Natural killer cell (primary cell): ENCODE results near the gene RUNX2. TPM values are rescaled to one million over a fixed set of nuclear protein-coding genes. Genes with fewer than 3 reads are reported as not detected.

Source experiments
- ATAC-seq, 3 donors: fragments of 150-1000 bp in 2 of 3; fragments of 200-7000 bp in 1 of 3; cut with Tn5 transposase; 1 replicate in 1 of 3; 2 replicates in 2 of 3; pipeline ENCODE4 v1.10.0; 2021; ENCODE audit warnings: mild to moderate bottlenecking in 2 of 3, moderate library complexity in 2 of 3
- DNase-seq, 2 donors: peaks; one replicate each; pipeline versions ENCODE4 v3.0.0 to v3.0.0-alpha.2; 2013 to 2021; ENCODE audit warnings: mixed read lengths in 1 of 2
- H3K27ac ChIP-seq: one replicate; pipeline ENCODE4 v1.5.1; 2013; ENCODE audit warnings: mild to moderate bottlenecking, low read length
- H3K27me3 ChIP-seq: one replicate; pipeline ENCODE4 v1.6.1; 2013; ENCODE audit warnings: low read length; ENCODE audit not compliant: control insufficient read depth, insufficient read depth
- H3K36me3 ChIP-seq: one replicate; pipeline ENCODE4 v1.6.1; 2013; ENCODE audit warnings: low read length; ENCODE audit not compliant: control insufficient read depth, insufficient read depth
- H3K4me1 ChIP-seq: one replicate; pipeline ENCODE4 v1.6.1; 2013; ENCODE audit warnings: low read length; ENCODE audit not compliant: control insufficient read depth, insufficient read depth
- H3K4me3 ChIP-seq: one replicate; pipeline ENCODE4 v1.5.1; 2013; ENCODE audit warnings: low read length
- H3K9me3 ChIP-seq: one replicate; pipeline ENCODE4 v1.6.1; 2013; ENCODE audit warnings: low read length; ENCODE audit not compliant: control insufficient read depth, insufficient read depth
- H3K27ac Mint-ChIP-seq, 2 donors: one replicate each; pipeline ENCODE4 v1.8.0; 2022; ENCODE audit warnings: mild to moderate bottlenecking in 2 of 2, mixed read lengths in 2 of 2, moderate library complexity in 1 of 2
- H3K27me3 Mint-ChIP-seq, 2 donors: one replicate each; pipeline ENCODE4 v1.8.0; 2022; ENCODE audit warnings: low read depth in 2 of 2, mixed read lengths in 2 of 2
- H3K36me3 Mint-ChIP-seq: one replicate; pipeline ENCODE4 v1.8.0; 2022; ENCODE audit warnings: mixed read lengths
- H3K4me1 Mint-ChIP-seq, 2 donors: one replicate each; pipeline ENCODE4 v1.8.0; 2022; ENCODE audit warnings: mixed read lengths in 2 of 2
- H3K4me3 Mint-ChIP-seq: one replicate; pipeline ENCODE4 v1.8.0; 2022; ENCODE audit warnings: mild to moderate bottlenecking, moderate library complexity, mixed read lengths
- H3K9me3 Mint-ChIP-seq, 2 donors: one replicate each; pipeline ENCODE4 v1.8.0; 2022; ENCODE audit warnings: mixed read lengths in 2 of 2
- CTCF ChIP-seq: fragments of 200-600 bp; IDR thresholded peaks from one replicate; pipeline ENCODE4 v1.8.0; 2022; ENCODE audit warnings: antibody characterized with exemption
- WGBS: methylation state at CpG from one replicate; pipeline ENCODE4 v1.1.7; 2013; ENCODE audit warnings: missing lambda C conversion rate; ENCODE audit not compliant: insufficient coverage; 5-methylcytosine and 5-hydroxymethylcytosine counted together
- intact Hi-C: fragments of 100-400 bp; cut with micrococcal nuclease; formaldehyde crosslinking; loops from one replicate; pipeline ENCODE4 v1.14.2; 2022
- total RNA-seq, 4 donors: library from RNA; stranded (reverse); fragments of 120-200 nt in 1 of 4; gene quantifications; one replicate each; pipeline versions ENCODE4 v1.2.3 to v1.2.4, GENCODE V29; 2013 to 2022

The RUNX2 gene
- total RNA-seq, 3 donors from 2014 or later (not counting 1 experiment from before 2014, with no cell fraction given) = 5.0 to 19.2 (median 7.0) TPM

- Mint-ChIP-seq H3K4me3 (no peak overlapping the region), H3K36me3 (no peaks in the 10 kb centered on the region), H3K27ac (no peak overlapping the region), H3K4me1 (peaks cover 0 to 8% of the 10 kb centered on the region in 2 donors), H3K9me3 (no peaks in the 10 kb centered on the region), H3K27me3 (no peaks in the 10 kb centered on the region)
- TF ChIP-seq CTCF = no peak
- Histone ChIP-seq H3K27ac (no peak overlapping the region), H3K9me3 (no peaks in the 10 kb centered on the region), H3K4me1 (peaks cover 4% of the 10 kb centered on the region), H3K4me3 (no peak overlapping the region), H3K27me3 (no peaks in the 10 kb centered on the region), H3K36me3 (no peaks in the 10 kb centered on the region)
- 100% methylated on average over 2 of the region's 2 CpGs for WGBS
- intact Hi-C loops = no loop called here
- DNase-seq (no peak), ATAC-seq (no peak)
Observed at GRCh38 chr6:45611491-45611890, 283.4 kb downstream of the RUNX2 start.

- Mint-ChIP-seq H3K9me3 (no peaks in the 10 kb centered on the region), H3K27ac (no peak overlapping the region), H3K4me1 (peaks cover 0 to 2% of the 10 kb centered on the region in 2 donors), H3K36me3 (no peaks in the 10 kb centered on the region), H3K27me3 (no peaks in the 10 kb centered on the region), H3K4me3 (no peak overlapping the region)
- intact Hi-C loops = no loop called here
- Histone ChIP-seq H3K36me3 (no peaks in the 10 kb centered on the region), H3K4me1 (peaks cover 2% of the 10 kb centered on the region), H3K9me3 (no peaks in the 10 kb centered on the region), H3K27ac (no peak overlapping the region), H3K27me3 (no peaks in the 10 kb centered on the region), H3K4me3 (no peak overlapping the region)
- DNase-seq = no peak
- no peak for ATAC-seq
- no peak for TF ChIP-seq CTCF
- 80% methylated on average over 9 of the region's 9 CpGs for WGBS
Observed at GRCh38 chr6:45613656-45614055, 285.5 kb downstream of the RUNX2 start.

DNA sequence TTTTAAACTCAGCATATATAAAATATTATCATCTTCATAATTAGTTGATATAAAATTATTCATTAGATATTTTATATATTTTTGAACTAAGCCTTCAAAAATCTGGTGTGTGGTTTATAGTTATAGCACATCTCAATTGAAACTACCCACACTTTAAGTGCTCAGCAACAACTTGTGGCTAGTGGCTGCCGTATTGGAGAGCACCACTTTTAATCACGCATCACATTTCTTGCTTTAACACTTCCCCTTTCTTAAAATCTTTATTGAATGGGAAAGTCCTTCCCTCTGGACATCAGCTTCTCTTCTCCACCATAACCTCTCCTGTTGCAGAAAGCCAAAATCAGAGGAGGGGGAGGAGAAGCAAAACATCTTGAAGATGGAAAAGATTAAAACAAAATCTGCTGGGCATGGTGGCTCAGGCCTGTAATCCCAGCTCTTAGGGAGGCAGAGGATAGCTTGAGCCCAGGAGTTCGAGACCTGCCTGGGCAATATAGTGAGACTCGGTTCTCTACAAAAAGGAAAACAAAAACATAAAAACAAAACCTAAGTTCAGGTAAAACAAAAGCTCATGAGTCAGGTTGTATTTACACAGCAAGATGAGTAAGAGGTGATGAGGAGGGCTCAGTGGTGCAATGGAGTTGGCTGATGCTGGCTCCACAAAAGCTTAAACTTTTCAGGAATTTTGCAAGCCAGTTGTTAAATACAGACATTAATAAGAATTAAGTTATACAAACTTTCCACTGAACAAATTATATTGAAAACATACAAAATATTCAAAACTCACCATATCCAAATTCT lies 286.6 kb downstream of the RUNX2 start:
- no peaks in the 10 kb centered on the region for H3K9me3 ChIP-seq
- Mint-ChIP-seq H3K9me3 (no peaks in the 10 kb centered on the region), H3K4me1 (peaks cover 1 to 4% of the 10 kb centered on the region in 2 donors), H3K36me3 (no peaks in the 10 kb centered on the region), H3K27me3 (no peaks in the 10 kb centered on the region), H3K27ac (no peak overlapping the region), H3K4me3 (no peak overlapping the region)
- WGBS = 62% methylated on average over 3 of the region's 4 CpGs
- TF ChIP-seq CTCF = no peak
- H3K27me3 ChIP-seq = no peaks in the 10 kb centered on the region
- H3K36me3 ChIP-seq = no peaks in the 10 kb centered on the region
- DNase-seq = no peak
- H3K4me1 ChIP-seq = no peaks in the 10 kb centered on the region
- no peak overlapping the region for H3K27ac ChIP-seq
- intact Hi-C loops = no loop called here
- ATAC-seq = no peak
- H3K4me3 ChIP-seq = no peak overlapping the region

DNA sequence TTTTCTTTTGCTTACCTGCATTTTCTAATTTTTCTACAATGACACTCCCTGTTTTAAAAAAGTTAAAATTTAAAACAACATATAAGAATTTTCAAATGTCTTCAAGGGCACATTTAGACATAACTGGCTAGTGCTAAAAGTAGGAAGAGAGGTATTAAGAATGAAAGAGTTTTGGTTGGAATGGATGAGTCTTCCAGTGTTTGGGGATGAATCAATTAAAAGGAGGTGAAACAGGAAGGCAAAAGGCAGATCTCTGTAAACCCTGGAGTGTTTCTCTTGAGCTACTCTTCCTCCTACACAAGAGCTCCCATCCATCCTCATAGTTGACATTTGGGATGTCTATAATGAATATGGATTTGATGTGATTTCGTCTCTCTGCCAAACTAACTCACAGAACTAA lies 288.1 kb downstream of the RUNX2 start:
- no peaks in the 10 kb centered on the region for H3K27me3 ChIP-seq
- no peak for TF ChIP-seq CTCF
- Mint-ChIP-seq H3K9me3 (no peaks in the 10 kb centered on the region), H3K4me3 (no peak overlapping the region), H3K36me3 (no peaks in the 10 kb centered on the region), H3K27me3 (no peaks in the 10 kb centered on the region), H3K4me1 (peaks cover 13 to 14% of the 10 kb centered on the region in 2 donors), H3K27ac (no peak overlapping the region)
- DNase-seq = no peak
- no peak overlapping the region for H3K27ac ChIP-seq
- no peak for ATAC-seq
- no peaks in the 10 kb centered on the region for H3K9me3 ChIP-seq
- no peaks in the 10 kb centered on the region for H3K36me3 ChIP-seq
- H3K4me3 ChIP-seq = no peak overlapping the region
- peaks cover 12% of the 10 kb centered on the region for H3K4me1 ChIP-seq
- no CpG with 5 or more reads among the region's 1 CpG for WGBS
- intact Hi-C loops = no loop called here
